Neutrophil (primary cell): ENCODE results near the gene SETBP1.

Source experiments
- H3K27ac ChIP-seq: fragments of 200-600 bp; sonication (generic); 2 replicates; pipeline ENCODE4 v1.5.1; 2016; ENCODE audit warnings: mild to moderate bottlenecking, moderate library complexity
- H3K27me3 ChIP-seq: fragments of 200-600 bp; sonication (generic); 2 replicates; pipeline ENCODE4 v1.6.0; 2016; ENCODE audit warnings: mild to moderate bottlenecking
- H3K36me3 ChIP-seq: fragments of 200-600 bp; sonication (generic); 2 replicates; pipeline ENCODE4 v1.5.1; 2017
- H3K4me1 ChIP-seq, 2 experiments: fragments of 200-600 bp in 1 of 2; sonication (generic) in 1 of 2; 1 replicate in 1 of 2; 2 replicates in 1 of 2; pipeline versions ENCODE4 v1.5.1 to v1.6.1; 2013 to 2016; ENCODE audit warnings: low read depth in 1 of 2, low read length in 1 of 2, mild to moderate bottlenecking in 1 of 2, moderate library complexity in 1 of 2; ENCODE audit not compliant: control insufficient read depth in 1 of 2, insufficient read depth in 1 of 2
- H3K4me3 ChIP-seq, 2 experiments: fragments of 200-600 bp in 1 of 2; sonication (generic) in 1 of 2; 1 replicate in 1 of 2; 2 replicates in 1 of 2; pipeline ENCODE4 v1.5.1; 2013 to 2016; ENCODE audit warnings: low read depth in 1 of 2, low read length in 1 of 2, mild to moderate bottlenecking in 1 of 2, moderate library complexity in 1 of 2
- H3K9me3 ChIP-seq: fragments of 200-600 bp; sonication (generic); 2 replicates; pipeline ENCODE4 v1.5.1; 2016
- CTCF ChIP-seq: fragments of 200-600 bp; sonication (generic); IDR thresholded peaks from 2 replicates; pipeline ENCODE4 v1.5.1; 2016; ENCODE audit warnings: antibody characterized with exemption

Gene SETBP1

GRCh38 chr18:44844486-44844885 is 163.8 kb downstream of the SETBP1 start:
- H3K9me3 ChIP-seq, result no peaks in the 10 kb centered on the region
- TF ChIP-seq CTCF, result no peak
- H3K36me3 ChIP-seq, result no peaks in the 10 kb centered on the region
- no peak overlapping the region for H3K27ac ChIP-seq
- H3K27me3 ChIP-seq, result no peaks in the 10 kb centered on the region
- H3K4me3 ChIP-seq, result no peak overlapping the region
- peaks cover 22 to 29% of the 10 kb centered on the region in 2 experiments for H3K4me1 ChIP-seq

GRCh38 chr18:44846450-44846849 is 165.8 kb downstream of the SETBP1 start:
- H3K9me3 ChIP-seq, result no peaks in the 10 kb centered on the region
- no peaks in the 10 kb centered on the region for H3K27me3 ChIP-seq
- no peak overlapping the region for H3K27ac ChIP-seq
- no peak overlapping the region for H3K4me3 ChIP-seq
- H3K4me1 ChIP-seq, result peaks cover 11 to 13% of the 10 kb centered on the region in 2 experiments
- no peak for TF ChIP-seq CTCF
- H3K36me3 ChIP-seq, result no peaks in the 10 kb centered on the region

- H3K36me3 ChIP-seq, result no peaks in the 10 kb centered on the region
- no peak for TF ChIP-seq CTCF
- H3K27me3 ChIP-seq, result no peaks in the 10 kb centered on the region
- no peaks in the 10 kb centered on the region for H3K4me1 ChIP-seq
- no peak overlapping the region for H3K27ac ChIP-seq
- H3K9me3 ChIP-seq, result no peaks in the 10 kb centered on the region
- no peak overlapping the region for H3K4me3 ChIP-seq
Measured at GRCh38 chr18:44848644-44849335, 168.1 kb downstream of the SETBP1 start.

GRCh38 chr18:44849361-44849760 is 168.7 kb downstream of the SETBP1 start:
- no peak overlapping the region for H3K4me3 ChIP-seq
- no peaks in the 10 kb centered on the region for H3K36me3 ChIP-seq
- no peaks in the 10 kb centered on the region for H3K4me1 ChIP-seq
- no peaks in the 10 kb centered on the region for H3K27me3 ChIP-seq
- H3K27ac ChIP-seq, result no peak overlapping the region
- no peaks in the 10 kb centered on the region for H3K9me3 ChIP-seq
- no peak for TF ChIP-seq CTCF

GRCh38 chr18:44850001-44850400 is 169.3 kb downstream of the SETBP1 start:
- H3K9me3 ChIP-seq, result no peaks in the 10 kb centered on the region
- H3K4me1 ChIP-seq, result no peaks in the 10 kb centered on the region
- H3K27me3 ChIP-seq, result no peaks in the 10 kb centered on the region
- TF ChIP-seq CTCF, result no peak
- no peak overlapping the region for H3K4me3 ChIP-seq
- H3K27ac ChIP-seq, result no peak overlapping the region
- H3K36me3 ChIP-seq, result no peaks in the 10 kb centered on the region
